HepG2 (cell line): Measurements from ENCODE around the gene PPIP5K1. TPM values are rescaled to one million over a fixed set of nuclear protein-coding genes. Genes with fewer than 3 reads are reported as not detected.

Source experiments
- E2F5 ChIP-seq: sonication (generic); formaldehyde crosslinking; conservative IDR thresholded peaks from 2 replicates; pipeline ENCODE4 v1.4.0; 2020; ENCODE audit warnings: missing genetic modification reagents
- ELF3 ChIP-seq: IDR thresholded peaks from 2 replicates; pipeline ENCODE4 v1.6.1; 2016; ENCODE audit warnings: missing genetic modification reagents, missing compliant biosample characterization
- FOXJ3 ChIP-seq: sonication (generic); formaldehyde crosslinking; IDR thresholded peaks from 2 replicates; pipeline ENCODE4 v1.4.0; 2020; ENCODE audit warnings: missing genetic modification reagents, mild to moderate bottlenecking, borderline replicate concordance
- HDAC1 ChIP-seq: sonication (generic); formaldehyde crosslinking; IDR thresholded peaks from 2 replicates; pipeline ENCODE4 v1.5.1; 2020; ENCODE audit warnings: mild to moderate bottlenecking, missing genetic modification reagents
- KDM2A ChIP-seq: sonication (generic); formaldehyde crosslinking; IDR thresholded peaks from 2 replicates; pipeline ENCODE4 v1.4.0; 2020; ENCODE audit warnings: low read depth, missing genetic modification reagents, borderline replicate concordance
- KLF16 ChIP-seq, 2 experiments: sonication (generic) in 1 of 2; formaldehyde crosslinking in 1 of 2; IDR thresholded peaks; 2 replicates each; pipeline versions ENCODE4 v1.6.1 to v1.8.0; 2016 to 2023; ENCODE audit warnings: missing genetic modification reagents in 2 of 2, missing compliant biosample characterization in 1 of 2
- LCORL ChIP-seq, 2 experiments: fragments of 450-650 bp in 1 of 2; sonication (generic) in 1 of 2; formaldehyde crosslinking in 1 of 2; IDR thresholded peaks; 2 replicates each; pipeline versions ENCODE4 v1.5.0 to v1.6.1; 2017 to 2020; ENCODE audit warnings: antibody characterized with exemption in 1 of 2, missing genetic modification reagents in 1 of 2
- POLR2G ChIP-seq: fragments of 200-400 bp; formaldehyde crosslinking; IDR thresholded peaks from 2 replicates; pipeline ENCODE4 v1.6.1; 2018; ENCODE audit warnings: mild to moderate bottlenecking, low read depth, low read length, moderate library complexity
- SKI ChIP-seq: fragments of 450-650 bp; IDR thresholded peaks from one replicate; pipeline ENCODE4 v1.6.1; 2018; ENCODE audit warnings: mild to moderate bottlenecking; ENCODE audit not compliant: partially characterized antibody
- TARDBP ChIP-seq: sonication (generic); formaldehyde crosslinking; IDR thresholded peaks from 2 replicates; pipeline ENCODE4 v1.8.0; 2022; ENCODE audit warnings: mild to moderate bottlenecking, missing genetic modification reagents
- ZBTB1 ChIP-seq: sonication (generic); formaldehyde crosslinking; IDR thresholded peaks from 2 replicates; pipeline ENCODE4 v1.4.0; 2020; ENCODE audit warnings: missing genetic modification reagents, borderline replicate concordance
- ZNF18 ChIP-seq: sonication (generic); formaldehyde crosslinking; IDR thresholded peaks from 2 replicates; pipeline ENCODE4 v1.8.0; 2022; ENCODE audit warnings: mild to moderate bottlenecking, missing genetic modification reagents; ENCODE audit not compliant: insufficient replicate concordance
- ZNF329 ChIP-seq: sonication (generic); formaldehyde crosslinking; IDR thresholded peaks from 2 replicates; pipeline ENCODE4 v1.9.0; 2021; ENCODE audit warnings: low read depth, mild to moderate bottlenecking, missing genetic modification reagents
- ZNF607 ChIP-seq: sonication (generic); formaldehyde crosslinking; IDR thresholded peaks from 2 replicates; pipeline ENCODE4 v1.5.1; 2020; ENCODE audit warnings: missing genetic modification reagents, mild to moderate bottlenecking, borderline replicate concordance
- ZSCAN21 ChIP-seq: sonication (generic); formaldehyde crosslinking; IDR thresholded peaks from 2 replicates; pipeline ENCODE4 v1.8.0; 2022; ENCODE audit warnings: mild to moderate bottlenecking, missing genetic modification reagents, moderate library complexity, borderline replicate concordance
- polyA plus RNA-seq, 8 experiments: library from polyadenylated mRNA; depleted of rRNA in 3 of 8; stranded (reverse) in 7 of 8; unstranded in 1 of 8; fragments of >200 nt; fragmentation: Illumina TruSeq in 4 of 8; extraction: Trizol in 4 of 8; gene quantifications; 2 replicates each; pipeline versions ENCODE4 v1.2.1 to v1.2.3, GENCODE V29; 2011 to 2016; ENCODE audit warnings: low read depth in 4 of 8, missing spikeins in 1 of 8, mixed read lengths in 1 of 8; ENCODE audit not compliant: insufficient read depth in 1 of 8
- total RNA-seq, 5 experiments: library from RNA; depleted of rRNA; stranded (reverse); fragments of >200 nt; fragmentation: Illumina TruSeq; extraction: Trizol; gene quantifications; 2 replicates each; pipeline ENCODE4 v1.2.3, GENCODE V29; 2016; ENCODE audit warnings: low read depth in 1 of 5
- TF ChIP-seq, protein P1 (sequence below): sonication (generic); formaldehyde crosslinking; IDR thresholded peaks from 2 replicates; pipeline ENCODE4 v1.5.0; 2020; ENCODE audit warnings: mild to moderate bottlenecking, missing genetic modification reagents, borderline replicate concordance
- TF ChIP-seq, protein P2 (sequence below): sonication (generic); formaldehyde crosslinking; IDR thresholded peaks from 2 replicates; pipeline ENCODE4 v1.5.0; 2020; ENCODE audit warnings: mild to moderate bottlenecking, missing genetic modification reagents, borderline replicate concordance

Gene PPIP5K1
- total and polyA plus RNA-seq, 2 of the 13 experiments (the other 11 are each of a cell fraction or from before 2014, with no cell fraction given): 9.9 to 10.9 TPM

GRCh38 chr15:43510200-43511011 lies 79.6 kb downstream of the PPIP5K1 start (continued):
- TF ChIP-seq KLF16 (CRISPR knock-in tag; IDR thresholded peaks at IDR 0.05) (0 out of 4 replicates have a peak, but pooled peaks of 1 of the 2 experiments have one; percentile 52), ZNF607 (CRISPR knock-in tag) (no peak), ZSCAN21 (CRISPR knock-in tag) (no peak), TARDBP (CRISPR knock-in tag) (peak; percentile 47; the same call in 1 of the 2 replicates), KDM2A (CRISPR knock-in tag) (0 out of 2 replicates have a peak, but pooled peaks have one; percentile 12), LCORL (IDR thresholded peaks at IDR 0.05) (no peak), LCORL (CRISPR knock-in tag; IDR thresholded peaks at IDR 0.05) (0 out of 2 replicates have a peak, but pooled peaks have one; percentile 17), ZBTB1 (CRISPR knock-in tag) (no peak), FOXJ3 (CRISPR knock-in tag) (no peak), POLR2G (0 out of 2 replicates have a peak, but pooled peaks have one; percentile 38), HDAC1 (CRISPR knock-in tag) (peak; percentile 92), ELF3 (0 out of 2 replicates have a peak, but pooled peaks have one; percentile 24), ZNF329 (no peak), SKI (peak; percentile 24), E2F5 (peak; percentile 59; the same call in 1 of the 2 replicates), ZNF18 (CRISPR knock-in tag) (no peak)
- TF ChIP-seq, protein P1, sequence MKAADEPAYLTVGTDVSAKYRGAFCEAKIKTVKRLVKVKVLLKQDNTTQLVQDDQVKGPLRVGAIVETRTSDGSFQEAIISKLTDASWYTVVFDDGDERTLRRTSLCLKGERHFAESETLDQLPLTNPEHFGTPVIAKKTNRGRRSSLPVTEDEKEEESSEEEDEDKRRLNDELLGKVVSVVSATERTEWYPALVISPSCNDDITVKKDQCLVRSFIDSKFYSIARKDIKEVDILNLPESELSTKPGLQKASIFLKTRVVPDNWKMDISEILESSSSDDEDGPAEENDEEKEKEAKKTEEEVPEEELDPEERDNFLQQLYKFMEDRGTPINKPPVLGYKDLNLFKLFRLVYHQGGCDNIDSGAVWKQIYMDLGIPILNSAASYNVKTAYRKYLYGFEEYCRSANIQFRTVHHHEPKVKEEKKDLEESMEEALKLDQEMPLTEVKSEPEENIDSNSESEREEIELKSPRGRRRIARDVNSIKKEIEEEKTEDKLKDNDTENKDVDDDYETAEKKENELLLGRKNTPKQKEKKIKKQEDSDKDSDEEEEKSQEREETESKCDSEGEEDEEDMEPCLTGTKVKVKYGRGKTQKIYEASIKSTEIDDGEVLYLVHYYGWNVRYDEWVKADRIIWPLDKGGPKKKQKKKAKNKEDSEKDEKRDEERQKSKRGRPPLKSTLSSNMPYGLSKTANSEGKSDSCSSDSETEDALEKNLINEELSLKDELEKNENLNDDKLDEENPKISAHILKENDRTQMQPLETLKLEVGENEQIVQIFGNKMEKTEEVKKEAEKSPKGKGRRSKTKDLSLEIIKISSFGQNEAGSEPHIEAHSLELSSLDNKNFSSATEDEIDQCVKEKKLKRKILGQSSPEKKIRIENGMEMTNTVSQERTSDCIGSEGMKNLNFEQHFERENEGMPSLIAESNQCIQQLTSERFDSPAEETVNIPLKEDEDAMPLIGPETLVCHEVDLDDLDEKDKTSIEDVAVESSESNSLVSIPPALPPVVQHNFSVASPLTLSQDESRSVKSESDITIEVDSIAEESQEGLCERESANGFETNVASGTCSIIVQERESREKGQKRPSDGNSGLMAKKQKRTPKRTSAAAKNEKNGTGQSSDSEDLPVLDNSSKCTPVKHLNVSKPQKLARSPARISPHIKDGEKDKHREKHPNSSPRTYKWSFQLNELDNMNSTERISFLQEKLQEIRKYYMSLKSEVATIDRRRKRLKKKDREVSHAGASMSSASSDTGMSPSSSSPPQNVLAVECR (CRISPR knock-in tag): peak; percentile 92
- TF ChIP-seq, protein P2, sequence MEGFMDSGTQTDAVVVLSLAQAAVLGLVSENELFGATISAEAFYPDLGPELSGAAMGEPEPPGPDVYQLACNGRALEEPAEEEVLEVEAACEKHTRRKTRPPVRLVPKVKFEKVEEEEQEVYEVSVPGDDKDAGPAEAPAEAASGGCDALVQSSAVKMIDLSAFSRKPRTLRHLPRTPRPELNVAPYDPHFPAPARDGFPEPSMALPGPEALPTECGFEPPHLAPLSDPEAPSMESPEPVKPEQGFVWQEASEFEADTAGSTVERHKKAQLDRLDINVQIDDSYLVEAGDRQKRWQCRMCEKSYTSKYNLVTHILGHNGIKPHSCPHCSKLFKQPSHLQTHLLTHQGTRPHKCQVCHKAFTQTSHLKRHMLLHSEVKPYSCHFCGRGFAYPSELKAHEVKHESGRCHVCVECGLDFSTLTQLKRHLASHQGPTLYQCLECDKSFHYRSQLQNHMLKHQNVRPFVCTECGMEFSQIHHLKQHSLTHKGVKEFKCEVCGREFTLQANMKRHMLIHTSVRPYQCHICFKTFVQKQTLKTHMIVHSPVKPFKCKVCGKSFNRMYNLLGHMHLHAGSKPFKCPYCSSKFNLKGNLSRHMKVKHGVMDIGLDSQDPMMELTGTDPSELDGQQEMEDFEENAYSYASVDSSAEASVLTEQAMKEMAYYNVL (CRISPR knock-in tag): peak; percentile 46; the same call in 1 of the 2 replicates
